Activated gamma-delta T cell (primary cell): ENCODE results near the gene JMJD8.

Experiments
- DNase-seq: peaks from one replicate; lab custom pipeline; 2025; lab: John Stamatoyannopoulos, UW
- total RNA-seq, 2 donors: gene quantifications; one replicate each; lab custom pipeline; 2026; lab: John Stamatoyannopoulos, UW

Gene JMJD8, protein sequence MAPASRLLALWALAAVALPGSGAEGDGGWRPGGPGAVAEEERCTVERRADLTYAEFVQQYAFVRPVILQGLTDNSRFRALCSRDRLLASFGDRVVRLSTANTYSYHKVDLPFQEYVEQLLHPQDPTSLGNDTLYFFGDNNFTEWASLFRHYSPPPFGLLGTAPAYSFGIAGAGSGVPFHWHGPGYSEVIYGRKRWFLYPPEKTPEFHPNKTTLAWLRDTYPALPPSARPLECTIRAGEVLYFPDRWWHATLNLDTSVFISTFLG
- 38.0 to 42.2 reads per million in 2 donors for total RNA-seq

DNA sequence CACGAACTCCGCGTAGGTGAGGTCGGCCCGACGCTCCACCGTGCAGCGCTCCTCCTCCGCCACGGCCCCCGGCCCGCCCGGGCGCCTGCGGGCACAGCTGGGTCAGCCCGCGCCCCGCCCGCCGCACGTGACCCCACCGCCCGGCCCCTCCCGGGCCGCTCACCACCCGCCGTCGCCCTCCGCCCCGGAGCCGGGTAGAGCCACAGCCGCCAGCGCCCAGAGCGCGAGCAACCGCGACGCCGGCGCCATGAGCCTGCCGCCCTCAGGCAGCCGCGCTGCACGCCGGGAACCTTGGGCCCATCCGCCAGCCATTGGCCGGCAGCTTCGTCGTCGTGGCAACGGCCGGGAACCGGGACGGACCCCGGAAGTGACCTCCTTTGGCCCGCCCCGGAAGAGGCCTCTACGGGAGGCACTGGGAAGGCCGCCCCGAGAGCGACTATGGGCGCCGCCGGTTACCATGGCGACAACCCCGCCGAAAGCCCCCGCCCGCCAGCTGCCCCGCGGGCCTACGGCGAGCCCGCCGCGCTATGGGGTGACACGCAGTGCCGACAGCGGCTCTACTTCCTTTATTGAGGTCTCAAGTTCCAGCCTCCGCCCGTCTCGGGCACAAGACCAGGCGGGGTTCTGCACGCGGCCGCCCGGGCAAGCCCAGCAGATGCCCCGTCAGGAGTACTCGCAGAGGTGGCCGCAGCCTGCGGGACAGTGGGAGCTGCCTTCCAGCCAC lies at the start of gene JMJD8:
Gene JMJD8 (minus strand): TSS at position 264 of the 724 bp plus-strand sequence. CDS start 15 bp downstream, at position 249.
- DNase-seq: peak; percentile 94

DNA sequence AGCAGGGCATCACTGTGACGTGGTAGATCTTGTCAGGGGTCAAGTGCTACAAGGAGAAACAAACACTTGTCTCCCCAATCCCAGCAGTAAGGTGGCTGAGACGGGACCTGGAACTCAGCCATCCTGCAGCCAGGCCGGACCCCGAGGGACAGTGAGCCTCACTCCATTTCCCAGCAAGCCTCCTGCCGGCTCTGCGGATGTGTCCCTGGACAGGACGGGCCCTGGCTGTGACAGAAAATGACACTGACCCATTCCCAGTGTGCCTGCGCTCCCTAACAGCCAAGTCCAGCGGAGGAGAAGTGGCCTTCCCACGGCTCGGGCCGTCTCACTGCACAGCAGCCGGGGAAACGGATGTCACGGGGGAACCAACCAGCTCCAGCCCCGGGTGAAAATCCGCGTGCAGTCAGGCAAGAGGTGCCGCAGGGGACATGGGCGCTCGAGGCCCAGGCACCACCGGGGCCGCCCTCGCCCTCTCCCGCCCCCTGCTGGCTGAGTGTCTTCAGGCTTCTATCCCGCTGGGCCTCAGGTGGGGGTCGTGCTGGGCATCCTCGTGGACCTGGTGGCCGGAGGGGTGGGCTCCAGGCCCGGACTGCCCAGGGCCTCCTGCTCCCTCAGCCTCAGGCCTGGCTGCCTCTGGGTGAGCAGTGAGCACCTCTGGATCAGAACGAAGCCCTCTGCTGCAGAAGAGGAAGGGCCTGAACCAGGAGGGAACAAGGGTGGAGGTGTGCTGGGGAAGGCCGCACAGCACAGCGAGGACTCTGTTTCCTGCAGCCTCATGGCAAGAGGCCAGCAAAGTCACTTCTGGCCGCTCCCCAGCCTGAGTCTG lies 49.5 kb upstream of the JMJD8 start:
- DNase-seq: no peak

DNA sequence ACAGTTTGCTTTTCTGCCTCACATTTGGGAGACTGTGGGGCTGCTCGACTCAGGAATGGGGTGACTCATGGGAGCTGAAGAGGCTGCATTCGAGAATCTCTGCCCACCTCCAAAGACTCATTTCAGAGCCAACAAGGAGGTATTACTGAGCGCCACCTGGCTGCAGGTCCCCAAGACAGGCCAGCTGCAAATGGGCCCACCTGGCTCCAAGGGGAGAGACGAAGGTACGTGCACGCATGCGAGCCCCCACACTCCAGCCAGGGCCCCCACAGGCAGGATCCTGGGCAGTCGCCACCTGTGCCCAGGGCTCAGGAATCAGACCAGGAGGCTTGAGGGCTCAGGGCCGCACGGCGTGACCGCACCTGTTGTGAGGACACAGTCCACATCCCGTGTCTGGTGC lies 48.8 kb upstream of the JMJD8 start:
- DNase-seq: no peak

DNA sequence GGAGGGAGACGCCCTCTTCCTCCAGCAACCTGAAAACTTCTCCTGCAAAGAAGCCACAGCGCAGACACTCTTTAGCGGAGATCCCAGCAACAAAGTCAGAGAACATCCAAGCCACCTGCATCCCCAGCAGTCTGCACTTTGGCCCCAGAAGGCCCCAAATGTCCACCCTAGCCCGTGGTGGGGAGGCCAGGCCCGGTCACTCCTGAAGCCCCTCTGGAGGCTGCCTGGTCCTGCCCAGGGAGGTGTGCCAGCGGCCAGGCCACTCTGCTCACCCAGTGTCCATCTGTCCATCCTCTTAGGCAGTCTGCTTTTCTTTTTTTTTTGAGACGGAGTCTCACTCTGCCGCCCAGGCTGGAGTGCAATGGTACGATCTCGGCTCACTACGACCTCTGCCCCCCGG lies 48.2 kb upstream of the JMJD8 start:
- no peak for DNase-seq

DNA sequence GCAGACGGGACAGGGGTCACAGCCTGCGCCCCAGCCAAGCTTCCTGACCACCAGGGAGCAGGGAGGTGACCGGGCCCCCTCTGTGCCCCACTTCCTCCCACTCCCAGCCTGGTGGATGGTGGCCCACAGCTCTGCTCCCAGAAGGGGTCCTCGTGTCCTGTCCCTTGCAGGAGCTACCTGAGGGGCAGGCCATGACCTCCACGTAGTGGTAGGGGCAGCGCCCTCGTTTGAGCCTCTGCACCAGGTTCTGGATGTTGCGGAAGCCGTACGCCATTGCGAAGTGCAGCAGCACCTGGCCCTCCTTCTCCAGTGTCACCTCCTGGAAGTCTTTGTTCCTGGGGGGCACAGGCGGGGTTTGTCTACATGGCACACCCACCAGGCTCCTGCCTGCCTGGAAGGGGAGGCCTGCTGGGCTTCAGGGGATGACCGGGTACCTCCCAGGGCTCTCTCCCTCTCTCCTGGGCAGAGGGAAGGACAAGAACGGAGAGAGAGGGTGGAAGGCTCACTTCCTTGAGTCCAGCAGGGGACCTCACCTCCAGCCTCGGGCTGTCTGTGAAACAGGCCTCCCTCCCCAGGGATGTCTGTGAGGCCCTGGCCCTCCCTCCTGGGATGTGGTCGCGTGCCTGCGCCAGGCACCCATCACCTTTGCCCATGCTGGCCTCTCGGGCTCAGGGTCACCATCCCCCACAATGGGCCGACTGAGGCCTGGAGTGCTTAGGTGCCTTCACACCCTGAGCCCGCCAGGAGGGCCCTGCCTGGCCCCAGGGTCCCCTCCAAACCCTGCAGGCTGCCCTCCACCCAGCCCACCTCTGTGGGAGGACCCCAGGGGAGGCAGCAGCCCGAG lies 46.8 kb upstream of the JMJD8 start:
- no peak for DNase-seq

DNA sequence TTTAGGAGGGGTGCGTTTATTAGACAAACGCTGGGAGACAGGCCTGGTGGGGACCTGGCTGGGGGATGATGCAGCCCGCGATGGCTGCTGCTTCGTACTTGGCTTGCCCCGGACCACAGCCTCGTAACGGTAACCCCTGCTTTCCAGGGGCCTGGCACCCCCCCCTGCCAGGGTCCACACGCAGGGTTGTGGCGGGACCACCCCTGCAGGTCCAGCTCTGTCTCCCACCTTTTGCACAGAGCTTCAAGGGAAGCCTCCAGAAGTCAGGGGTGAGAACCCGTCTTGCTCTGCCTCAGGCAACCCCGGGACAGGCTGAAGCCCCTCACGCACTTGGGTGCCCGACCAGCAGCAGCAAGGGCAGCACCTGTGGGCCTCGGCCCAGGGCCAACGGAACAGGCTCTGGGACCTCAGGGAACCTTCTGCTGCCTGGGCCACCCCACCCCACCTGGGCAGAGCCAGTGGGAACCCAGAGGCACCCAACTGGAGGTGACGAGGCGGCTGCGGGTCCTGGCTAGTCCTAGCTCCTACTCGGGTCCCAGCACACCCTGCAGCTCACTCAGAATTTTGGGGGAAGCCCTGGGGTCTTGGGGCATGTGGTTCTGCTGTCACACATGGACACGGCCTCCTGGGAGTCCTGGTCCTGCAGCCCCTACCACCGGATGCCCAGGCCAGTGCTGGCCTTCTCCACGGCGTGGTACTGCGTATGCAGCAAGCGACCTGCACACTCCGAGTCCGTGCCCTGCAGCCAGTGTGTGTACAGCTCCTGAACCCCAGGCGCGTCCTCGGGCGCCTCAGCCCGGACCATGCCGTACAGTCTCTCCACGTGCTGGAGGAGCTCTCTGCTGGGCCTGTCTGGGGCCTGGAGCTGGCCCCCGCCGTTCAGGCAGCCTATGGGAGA lies 45.9 kb upstream of the JMJD8 start:
- DNase-seq: no peak

DNA sequence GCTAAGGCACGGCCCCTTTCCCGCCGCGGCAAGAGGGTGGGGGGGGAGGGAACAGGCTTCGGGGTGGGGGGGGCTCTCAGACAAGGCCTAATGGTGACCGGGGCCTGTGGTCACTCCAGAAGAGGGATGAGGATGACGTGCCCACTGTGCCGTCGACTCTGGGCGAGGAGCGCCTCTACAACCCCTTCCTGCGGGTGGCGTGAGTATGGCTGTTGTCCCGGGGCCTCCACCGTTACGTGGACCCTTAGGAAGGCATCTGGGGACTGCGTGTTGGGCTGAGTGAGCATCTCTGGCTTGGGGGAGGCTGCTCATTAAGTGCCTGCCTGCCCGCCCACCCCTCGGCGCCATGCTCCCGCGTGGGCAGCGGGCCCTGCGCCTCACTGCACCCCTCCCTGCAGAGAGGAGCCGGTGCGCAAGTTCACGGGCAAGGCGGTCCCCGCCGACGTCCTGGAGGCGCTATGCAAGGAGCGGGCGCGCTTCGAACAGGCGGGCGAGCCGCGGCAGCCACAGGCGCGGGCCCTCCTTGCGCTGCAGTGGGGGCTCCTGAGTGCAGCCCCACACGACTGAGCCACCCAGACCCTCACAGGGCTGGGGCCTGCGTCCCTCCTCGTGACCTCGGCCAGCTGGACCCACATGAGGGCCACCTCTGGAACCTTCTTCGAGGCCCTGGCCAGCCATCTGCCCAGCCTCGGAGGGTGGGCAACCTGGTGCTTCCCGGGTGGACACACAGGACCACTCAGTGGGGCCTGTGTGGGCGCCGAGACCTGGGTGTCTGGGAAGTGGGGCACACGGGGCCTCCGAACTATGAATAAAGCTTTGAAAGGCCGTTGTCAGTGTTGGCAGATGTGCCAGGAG lies 45.0 kb upstream of the JMJD8 start:
- no peak for DNase-seq

DNA sequence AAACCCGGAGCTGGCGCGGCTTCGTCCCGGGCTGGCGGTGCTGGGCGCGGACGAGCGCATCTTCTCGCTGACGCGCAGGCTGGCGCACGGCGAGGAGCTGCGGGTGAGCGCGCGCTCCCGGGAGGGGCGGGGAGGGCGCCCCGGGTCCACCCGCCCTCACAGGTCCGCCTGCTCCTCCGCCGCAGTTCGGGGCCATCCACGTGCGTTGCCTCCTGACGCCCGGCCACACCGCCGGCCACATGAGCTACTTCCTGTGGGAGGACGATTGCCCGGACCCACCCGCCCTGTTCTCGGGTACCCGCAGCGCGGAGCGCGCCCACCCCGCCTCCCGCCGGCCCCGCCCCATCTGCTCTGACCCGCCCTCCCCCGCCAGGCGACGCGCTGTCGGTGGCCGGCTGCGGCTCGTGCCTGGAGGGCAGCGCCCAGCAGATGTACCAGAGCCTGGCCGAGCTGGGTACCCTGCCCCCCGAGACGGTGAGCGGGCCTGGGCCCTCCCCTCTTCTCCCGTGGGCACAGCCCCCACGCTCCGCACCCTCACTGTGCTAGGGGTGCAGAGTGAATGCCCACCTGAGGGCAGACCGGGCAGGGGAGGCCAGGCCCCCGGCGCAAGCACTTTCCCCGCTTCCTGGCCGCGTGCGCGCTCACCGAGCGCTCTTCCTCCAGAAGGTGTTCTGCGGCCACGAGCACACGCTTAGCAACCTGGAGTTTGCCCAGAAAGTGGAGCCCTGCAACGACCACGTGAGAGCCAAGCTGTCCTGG lies 44.2 kb upstream of the JMJD8 start:
- DNase-seq: peak; percentile 67

DNA sequence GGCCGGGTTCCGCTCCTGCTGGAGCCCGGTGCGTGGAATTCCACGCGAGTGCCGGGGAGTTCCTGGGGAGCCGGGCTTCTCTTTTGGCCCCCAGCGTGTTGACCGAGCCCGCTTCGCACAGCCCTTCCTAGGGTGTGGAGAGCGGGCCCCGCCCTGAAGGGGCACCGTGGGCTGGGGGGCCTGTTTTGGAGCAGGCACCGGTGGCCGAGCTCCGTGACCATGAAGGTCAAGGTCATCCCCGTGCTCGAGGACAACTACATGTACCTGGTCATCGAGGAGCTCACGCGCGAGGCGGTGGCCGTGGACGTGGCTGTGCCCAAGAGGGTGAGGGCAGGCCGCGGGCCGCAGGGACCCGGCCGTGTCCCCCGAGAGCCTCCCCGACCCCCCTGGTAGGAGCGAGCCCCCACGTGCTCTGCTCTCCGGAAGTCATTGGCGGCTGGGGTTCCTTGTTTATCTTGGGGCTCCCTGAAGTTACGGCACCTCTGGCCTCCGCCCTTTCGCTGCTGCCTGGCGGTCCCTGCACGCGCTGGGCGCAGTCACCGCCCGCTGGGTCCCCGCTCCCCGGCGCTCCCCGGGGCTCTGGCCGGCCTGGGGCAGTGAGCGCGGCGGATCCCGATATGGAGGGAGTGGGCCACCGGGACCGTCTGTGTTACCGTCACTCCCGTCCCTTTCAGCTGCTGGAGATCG lies 43.3 kb upstream of the JMJD8 start:
- DNase-seq: no peak

DNA sequence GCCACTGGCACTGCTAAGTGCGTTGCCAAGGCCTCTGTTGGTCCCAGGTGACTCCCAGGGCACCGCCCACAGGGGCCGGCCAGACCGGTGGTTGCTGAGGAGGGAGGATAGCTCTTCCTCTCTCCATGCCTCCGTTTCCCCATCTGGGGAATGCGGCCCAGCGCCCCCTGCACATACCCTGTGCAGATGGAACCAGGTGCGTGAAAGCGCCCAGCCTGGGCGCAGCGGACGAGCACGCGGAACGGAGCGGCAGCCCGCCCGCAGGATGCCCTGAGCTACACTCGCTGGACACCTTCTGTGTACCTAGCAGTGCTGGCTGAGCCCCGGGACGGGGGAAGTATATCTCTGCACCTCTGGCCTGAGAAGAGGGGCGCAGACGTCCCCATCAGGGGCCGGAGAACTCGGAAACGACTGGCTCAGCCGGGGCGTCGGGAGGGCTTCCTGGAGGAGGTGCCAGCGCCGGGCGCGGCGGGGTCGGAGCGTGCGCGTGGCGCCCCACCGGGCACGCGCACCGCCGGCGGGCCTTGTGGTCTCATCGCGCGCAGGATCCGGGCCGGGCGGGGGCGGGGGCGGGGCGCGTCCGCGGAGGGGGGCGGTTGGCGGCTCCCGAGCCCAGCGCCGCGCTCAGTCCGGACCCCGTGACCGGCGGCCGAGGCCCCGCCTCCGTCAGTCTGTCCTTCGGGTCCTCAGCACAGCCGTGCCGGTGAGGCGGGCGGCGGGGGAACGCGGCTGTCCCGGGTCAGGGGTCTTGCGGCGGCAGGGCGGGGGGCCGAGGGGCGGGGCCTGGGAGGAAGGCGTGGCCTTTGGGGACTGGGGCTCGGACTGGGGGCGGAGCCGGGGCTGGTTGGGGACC lies 42.5 kb upstream of the JMJD8 start, which contains the start of the genes CCDC78 and HAGHL:
Gene CCDC78 (minus strand): TSS at position 6 of the 853 bp plus-strand sequence. CDS start 76 bp downstream, outside the sequence.
Gene HAGHL (plus strand): TSS at position 669 of the 853 bp plus-strand sequence. CDS start 404 bp downstream, outside the sequence.
- DNase-seq: peak; percentile 65

DNA sequence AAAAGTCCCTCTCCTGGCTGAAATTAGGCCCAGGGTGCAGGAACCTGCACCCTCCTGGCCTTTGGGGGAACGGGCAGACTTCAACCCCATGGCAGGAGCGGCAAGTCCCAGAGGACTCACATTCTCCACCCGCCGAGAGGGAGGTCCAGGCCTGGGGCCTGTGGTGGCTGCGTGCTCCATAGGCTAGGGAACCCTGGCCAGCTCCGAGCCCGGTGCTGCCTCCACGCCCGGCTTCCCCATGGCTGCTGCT lies 42.0 kb upstream of the JMJD8 start:
- DNase-seq: no peak

DNA sequence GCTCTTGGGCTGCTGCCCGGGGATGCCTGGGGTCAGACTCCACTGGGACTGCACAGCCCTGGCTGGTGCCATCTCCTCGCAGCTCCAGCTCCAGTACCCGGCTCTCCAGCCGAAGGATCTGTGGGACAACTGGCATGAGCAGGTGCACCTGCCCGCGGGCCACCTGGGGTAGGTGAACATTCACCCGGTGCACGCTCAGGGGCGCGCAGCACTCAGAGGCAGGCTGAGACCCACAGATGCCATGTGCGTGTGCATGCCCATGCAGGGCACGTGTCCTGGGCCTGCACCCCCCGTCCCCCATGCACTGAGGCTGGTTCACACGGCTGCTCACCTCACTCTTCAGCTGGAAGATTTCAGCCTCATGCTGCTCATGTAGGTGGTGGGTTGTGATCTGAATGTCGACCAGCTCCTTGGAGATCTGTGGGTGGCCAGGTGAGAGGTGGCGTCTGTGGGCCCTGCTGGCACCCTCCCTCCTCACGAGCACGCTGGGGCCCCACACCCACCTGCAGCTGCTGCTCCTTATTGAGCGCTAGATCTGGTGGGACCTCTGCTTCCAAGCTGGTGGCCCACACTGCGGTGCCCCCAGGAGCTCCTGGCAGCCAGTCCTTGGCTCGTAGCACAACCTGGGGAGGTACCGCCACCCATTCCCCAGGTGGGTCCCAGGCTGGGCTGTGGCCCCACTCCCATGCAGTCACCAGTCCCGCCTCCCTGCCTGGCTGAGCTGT lies 41.5 kb upstream of the JMJD8 start:
- DNase-seq: no peak

DNA sequence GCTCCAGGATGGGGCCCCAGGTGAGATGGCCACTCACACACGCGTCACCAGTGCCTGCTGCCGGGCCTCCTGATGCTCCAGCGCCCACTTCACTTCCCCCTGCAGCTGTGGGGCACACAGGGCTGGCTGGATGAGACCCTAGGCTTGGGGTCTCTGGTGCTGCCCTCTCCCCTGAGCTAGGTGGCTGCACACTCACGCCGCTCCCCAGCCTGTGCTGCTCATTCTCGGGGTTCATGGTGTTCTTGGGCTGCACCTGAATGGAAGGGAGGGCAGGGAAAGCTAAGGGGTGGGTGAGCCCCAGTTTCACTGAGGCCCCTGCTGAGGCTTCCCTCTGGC lies 40.9 kb upstream of the JMJD8 start:
- DNase-seq: no peak

DNA sequence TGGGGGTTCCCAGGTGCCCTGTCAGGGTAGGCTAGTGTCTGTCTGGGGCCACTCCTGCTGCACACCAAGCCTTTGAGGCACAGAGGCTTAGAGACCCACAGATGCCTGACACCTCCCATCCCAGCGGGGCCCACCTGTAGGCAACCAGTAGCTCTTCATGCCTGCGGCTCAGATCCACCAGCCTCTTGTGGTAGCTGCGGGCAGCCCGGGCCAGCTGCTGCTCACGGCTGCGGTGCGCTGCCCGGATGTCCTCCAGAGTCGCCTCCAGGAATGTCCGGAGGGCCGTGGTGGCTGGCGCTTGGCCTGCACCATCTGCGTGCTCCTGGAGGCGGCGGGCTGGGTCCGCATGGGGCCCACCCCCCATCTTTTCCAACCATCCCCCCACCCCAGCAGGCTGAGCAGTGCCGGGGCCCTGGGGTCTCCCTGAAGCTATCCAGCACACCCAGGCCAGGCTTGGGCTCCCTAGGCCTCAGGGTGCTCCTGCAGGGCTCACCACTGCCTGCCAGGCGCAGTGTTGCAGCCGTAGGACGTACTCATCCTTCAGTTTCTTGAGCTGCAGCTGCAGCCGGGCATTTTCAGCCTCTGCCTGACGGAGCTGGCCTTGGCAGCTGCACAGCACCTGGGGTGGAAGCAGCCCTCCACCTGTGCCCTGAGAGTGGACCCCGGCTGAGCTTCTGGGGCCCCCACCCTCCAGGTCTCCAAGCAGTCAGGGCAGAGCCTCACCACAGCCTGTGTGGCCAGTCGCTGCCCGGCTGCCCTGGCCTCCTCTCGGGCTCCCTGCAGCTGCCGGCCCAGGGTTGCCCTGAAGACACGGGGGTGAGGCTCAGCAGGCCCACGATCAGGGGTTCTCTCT lies 40.3 kb upstream of the JMJD8 start:
- DNase-seq: no peak

DNA sequence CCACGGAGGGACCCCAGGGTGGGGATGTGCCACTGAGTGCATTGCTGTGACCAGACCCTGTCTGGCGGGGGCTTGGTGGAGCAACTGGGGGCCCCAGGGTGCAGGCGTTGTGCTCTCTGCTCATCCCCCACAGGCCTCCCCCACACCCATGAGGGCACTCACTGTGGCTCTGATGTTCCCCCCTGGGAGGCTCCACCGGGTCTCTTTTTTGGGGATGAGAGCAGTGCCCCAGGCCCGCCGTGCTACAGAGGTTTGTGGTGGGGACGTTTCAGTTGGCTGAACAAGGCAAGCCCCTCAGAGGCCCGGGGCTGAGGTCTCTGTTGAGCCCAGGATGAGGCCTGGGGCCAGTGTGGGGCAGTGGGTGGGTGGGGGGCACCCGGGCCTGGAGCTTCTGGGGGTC lies 39.6 kb upstream of the JMJD8 start:
- no peak for DNase-seq
